ENCODE results near the gene VAV3.

DNA sequence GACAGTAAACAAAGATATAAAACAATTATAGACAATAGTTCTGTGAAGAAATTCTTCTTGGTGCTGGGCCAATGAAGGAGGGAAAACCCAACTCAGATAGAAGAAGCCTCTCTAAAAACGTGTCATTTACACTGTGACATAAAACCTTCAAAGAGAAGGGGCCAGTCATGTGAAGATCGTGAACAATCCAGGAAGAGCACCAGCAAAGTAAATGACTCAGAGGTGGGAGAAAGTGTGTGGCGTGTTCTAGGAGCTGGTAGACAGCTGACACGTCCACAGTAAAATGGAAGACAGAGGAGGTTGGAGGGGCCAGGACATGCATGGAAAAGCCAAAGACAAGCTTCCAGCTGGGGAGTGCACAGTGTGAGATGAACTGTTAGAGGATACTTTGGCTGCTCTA, 143.6 kb downstream of the VAV3 start:
- TF ChIP-seq CTCF (IDR thresholded peaks at IDR 0.05) (no peak), POLR2A (IDR thresholded peaks at IDR 0.05) (no peak)

Data from adrenal gland (tissue), 5 donors.